Upper lobe of left lung (tissue), 6 donors: Measurements from ENCODE around the gene USP53. TPM values are rescaled to one million over a fixed set of nuclear protein-coding genes. Genes with fewer than 3 reads are reported as not detected.
A peak's percentile ranks its signal among the peaks of the same experiment; 100 is the strongest.
"Not testable (repeated sequence)": the region's sequence is repeated elsewhere in the genome, so short reads cannot be mapped to it uniquely, and the experiment has no call there.

ENCODE experiments used
- ATAC-seq, 2 donors: fragments of 200-7000 bp; cut with Tn5 transposase; one replicate each; pipeline ENCODE4 v1.9.1; 2022; ENCODE audit warnings: mild to moderate bottlenecking in 2 of 2, moderate library complexity in 2 of 2; ENCODE audit not compliant: low FRiP score in 2 of 2
- DNase-seq, 2 donors: peaks; one replicate each; pipeline ENCODE4 v3.0.0-alpha.2; 2019 to 2020
- H3K27ac ChIP-seq, 4 donors: fragments of 200-600 bp; sonication (generic); one replicate each; pipeline ENCODE4 v1.5.1; 2016 to 2019
- H3K27me3 ChIP-seq, 4 donors: fragments of 200-600 bp; sonication (generic); one replicate each; pipeline ENCODE4 v1.5.1; 2017 to 2019
- H3K36me3 ChIP-seq, 4 donors: fragments of 200-600 bp; sonication (generic); one replicate each; pipeline ENCODE4 v1.5.1; 2016 to 2019
- H3K4me1 ChIP-seq, 4 donors: fragments of 200-600 bp; sonication (generic); one replicate each; pipeline ENCODE4 v1.5.1; 2018 to 2019
- H3K4me3 ChIP-seq, 4 donors: fragments of 200-600 bp; sonication (generic); one replicate each; pipeline ENCODE4 v1.5.1; 2017 to 2019; ENCODE audit warnings: mild to moderate bottlenecking in 2 of 4, moderate library complexity in 1 of 4
- H3K9me3 ChIP-seq, 4 donors: fragments of 200-600 bp; sonication (generic); one replicate each; pipeline ENCODE4 v1.5.1; 2018 to 2019
- CTCF ChIP-seq, 6 experiments: fragments of 450-650 bp in 4 of 6; fragments of 200-600 bp in 2 of 6; sonication (generic) in 2 of 6; IDR thresholded peaks; one replicate each; pipeline ENCODE4 v1.5.1; 2016 to 2019; ENCODE audit warnings: antibody characterized with exemption in 6 of 6
- POLR2AphosphoS5 ChIP-seq, 2 donors: sonication (generic); formaldehyde crosslinking; IDR thresholded peaks; one replicate each; pipeline ENCODE4 v1.5.1; 2017; ENCODE audit warnings: antibody characterized with exemption in 2 of 2
- WGBS, 2 donors: methylation state at CpG; one replicate each; pipeline ENCODE4 v1.1.5; 2017 to 2018; 5-methylcytosine and 5-hydroxymethylcytosine counted together
- total RNA-seq, 6 donors: library from RNA; depleted of rRNA in 4 of 6; stranded (reverse); fragments of >200 nt in 4 of 6; gene quantifications; one replicate each; pipeline versions ENCODE4 v1.1.0 to v1.2.1, GENCODE V29; 2016 to 2021
- donor health status: DM: no; HTN: no; CAD: no; lungs with moderate emphysema.
- donor health status: DM: no; HTN: yes; CAD: no; lungs with severe emphysema.

The USP53 gene
- total RNA-seq, 6 donors from 2014 or later: 44.4 to 130 (median 56.0) TPM

GRCh38 chr4:119329835-119330620 lies 117.5 kb downstream of the USP53 start:
- H3K36me3 ChIP-seq: no peaks in the 10 kb centered on the region
- no peak overlapping the region for H3K27ac ChIP-seq
- no peaks in the 10 kb centered on the region for H3K9me3 ChIP-seq
- no peaks in the 10 kb centered on the region for H3K27me3 ChIP-seq
- H3K4me3 ChIP-seq: no peak overlapping the region
- no peaks in the 10 kb centered on the region for H3K4me1 ChIP-seq
- TF ChIP-seq POLR2AphosphoS5 (IDR thresholded peaks at IDR 0.05): no peak
- no peak for ATAC-seq
- WGBS, 2 donors: 64 to 70% methylated on average over 2 of the region's 2 CpGs
- no peak for DNase-seq

GRCh38 chr4:119336332-119336979 lies 123.9 kb downstream of the USP53 start:
- 83 to 95% methylated on average over 1 to 3 of the region's 4 CpGs for WGBS, 2 donors
- H3K36me3 ChIP-seq, H3K4me3 ChIP-seq, H3K27me3 ChIP-seq, H3K9me3 ChIP-seq, H3K4me1 ChIP-seq: not testable (repeated sequence)
- ATAC-seq (peak in 1 of 2 donors; percentile 53), DNase-seq (peak in 1 of 2 donors; percentile 22)
- peak overlapping the region in 1 of 4 donors; percentile 71 for H3K27ac ChIP-seq

GRCh38 chr4:119337010-119337409 lies 124.5 kb downstream of the USP53 start:
- peak in 1 of 2 donors; percentile 58 for TF ChIP-seq POLR2AphosphoS5 (IDR thresholded peaks at IDR 0.05)
- TF ChIP-seq CTCF (IDR thresholded peaks at IDR 0.05): no peak
- Histone ChIP-seq H3K36me3 (no peaks in the 10 kb centered on the region), H3K9me3 (no peaks in the 10 kb centered on the region), H3K27ac (peak overlapping the region in 2 of 4 donors; percentile 54 to 71), H3K27me3 (no peaks in the 10 kb centered on the region), H3K4me1 (no peaks in the 10 kb centered on the region), H3K4me3 (no peak overlapping the region)
- ATAC-seq: peak; percentile 46 to 82
- 10 to 29% methylated on average over 1 of the region's 1 CpG for WGBS, 2 donors
- DNase-seq: peak in 1 of 2 donors; percentile 24

- not testable (repeated sequence) for ATAC-seq, DNase-seq, H3K9me3 ChIP-seq, H3K36me3 ChIP-seq, H3K27me3 ChIP-seq, H3K27ac ChIP-seq, H3K4me3 ChIP-seq, H3K4me1 ChIP-seq
These were observed 127.4 kb downstream of the USP53 start for GRCh38 chr4:119339895-119340294.

GRCh38 chr4:119343293-119343692 lies 130.8 kb downstream of the USP53 start:
- not testable (repeated sequence) for DNase-seq, H3K27ac ChIP-seq
- no CpG with 5 or more reads among the region's 2 CpGs for WGBS, 2 donors

More at GRCh38 chr4:119343293-119343692, 130.8 kb downstream of the USP53 start:
- not testable (repeated sequence) for H3K4me1 ChIP-seq, H3K9me3 ChIP-seq, H3K27me3 ChIP-seq, H3K36me3 ChIP-seq, H3K4me3 ChIP-seq, ATAC-seq

Other genes starting within 250 kb of the USP53 start
- gene MYOZ2, start 76.9 kb upstream of the USP53 start, total RNA-seq: under 1 TPM in 2 of 6 donors, not detected in 4; 0.13 to 0.20 TPM
- gene FABP2, start 109.4 kb downstream of the USP53 start, total RNA-seq: not detected